Osteoblast (primary cell): Measurements from ENCODE around the gene CLSTN2. TPM values are rescaled to one million over a fixed set of nuclear protein-coding genes. Genes with fewer than 3 reads are reported as not detected.

Experiments used
- DNase-seq: peaks from one replicate; pipeline ENCODE4 v3.0.0; 2011; ENCODE audit warnings: low spot score, mixed read lengths; ENCODE audit not compliant: insufficient read length; ENCODE audit errors: missing footprints
- H2AFZ ChIP-seq: 2 replicates; pipeline ENCODE4 v1.6.0; 2011; ENCODE audit warnings: mild to moderate bottlenecking, low read length
- H3K27ac ChIP-seq: 2 replicates; pipeline ENCODE4 v1.5.1; 2011; ENCODE audit warnings: mild to moderate bottlenecking, low read depth, low read length, moderate library complexity
- H3K27me3 ChIP-seq: 2 replicates; pipeline ENCODE4 v1.6.0; 2012; ENCODE audit warnings: mild to moderate bottlenecking, control low read depth, inconsistent platforms, low read length, moderate library complexity; ENCODE audit not compliant: insufficient read depth
- H3K36me3 ChIP-seq: 2 replicates; pipeline ENCODE4 v1.5.1; 2011; ENCODE audit warnings: mild to moderate bottlenecking, low read length, control low read depth, moderate library complexity; ENCODE audit not compliant: insufficient read depth
- H3K4me1 ChIP-seq: 2 replicates; pipeline ENCODE4 v1.5.1; 2011; ENCODE audit warnings: mild to moderate bottlenecking, low read length, control low read depth, moderate library complexity; ENCODE audit not compliant: insufficient read depth
- H3K4me2 ChIP-seq: 2 replicates; pipeline ENCODE4 v1.6.0; 2011; ENCODE audit warnings: mild to moderate bottlenecking, low read length; ENCODE audit not compliant: insufficient read depth
- H3K4me3 ChIP-seq: fragments of 200-600 bp; sonication (generic); 3 replicates; pipeline ENCODE4 v1.5.1; 2012; ENCODE audit warnings: mild to moderate bottlenecking, low read length, inconsistent platforms; ENCODE audit not compliant: insufficient read depth
- H3K79me2 ChIP-seq: 2 replicates; pipeline ENCODE4 v1.6.0; 2012; ENCODE audit warnings: mild to moderate bottlenecking, low read length, control low read depth, inconsistent platforms; ENCODE audit not compliant: insufficient read depth
- H3K9me3 ChIP-seq: 2 replicates; pipeline ENCODE4 v1.5.1; 2011; ENCODE audit warnings: low read depth, low read length, control low read depth
- H4K20me1 ChIP-seq: 2 replicates; pipeline ENCODE4 v1.6.0; 2012; ENCODE audit warnings: mild to moderate bottlenecking, low read length, control low read depth; ENCODE audit not compliant: insufficient read depth
- CTCF ChIP-seq: IDR thresholded peaks from 2 replicates; pipeline ENCODE4 v1.5.1; 2011; ENCODE audit warnings: mild to moderate bottlenecking, low read depth, low read length, moderate library complexity; ENCODE audit errors: extremely low read depth
- total RNA-seq: library from RNA; depleted of rRNA; stranded (reverse); fragments of >200 nt; gene quantifications from 2 replicates; pipeline ENCODE4 v1.2.3, GENCODE V29; 2012

Gene CLSTN2
- total RNA-seq, 1 donor: under 0.01 TPM

GRCh38 chr3:140117096-140117526 lies 182.1 kb downstream of the CLSTN2 start:
- H4K20me1 ChIP-seq: no peaks in the 10 kb centered on the region
- H3K27ac ChIP-seq: no peak overlapping the region
- no peaks in the 10 kb centered on the region for H3K79me2 ChIP-seq
- H3K4me3 ChIP-seq: no peak overlapping the region
- no peaks in the 10 kb centered on the region for H3K4me1 ChIP-seq
- H3K27me3 ChIP-seq: no peaks in the 10 kb centered on the region
- no peak overlapping the region for H2AFZ ChIP-seq
- DNase-seq: no peak
- H3K9me3 ChIP-seq: no peaks in the 10 kb centered on the region
- no peaks in the 10 kb centered on the region for H3K36me3 ChIP-seq
- no peak overlapping the region for H3K4me2 ChIP-seq
- TF ChIP-seq CTCF: no peak

DNA sequence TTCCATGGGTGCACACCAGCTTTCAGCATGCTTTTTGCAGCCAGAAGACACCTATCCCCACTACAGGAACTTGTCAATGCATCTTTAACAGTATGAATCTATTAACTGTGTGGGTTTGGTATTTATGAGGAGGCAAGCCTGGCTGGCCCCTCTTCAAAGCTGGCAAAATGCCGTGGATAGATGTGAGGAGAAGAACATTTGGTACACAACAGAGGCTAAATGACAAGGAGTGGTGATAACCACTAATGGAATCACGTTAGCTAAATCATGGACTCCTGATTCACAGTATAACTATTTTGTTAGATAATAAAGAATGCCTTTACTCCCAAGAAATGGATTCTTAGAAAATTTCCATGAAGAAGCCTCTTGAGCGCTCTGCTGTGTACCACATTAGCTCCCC lies 187.2 kb downstream of the CLSTN2 start:
- Histone ChIP-seq H3K27ac (no peak overlapping the region), H3K4me3 (no peak overlapping the region), H3K36me3 (no peaks in the 10 kb centered on the region), H3K79me2 (no peaks in the 10 kb centered on the region), H3K9me3 (no peaks in the 10 kb centered on the region), H4K20me1 (no peaks in the 10 kb centered on the region), H2AFZ (no peak overlapping the region), H3K4me2 (no peak overlapping the region), H3K27me3 (no peaks in the 10 kb centered on the region), H3K4me1 (no peaks in the 10 kb centered on the region)
- TF ChIP-seq CTCF: no peak
- DNase-seq: no peak

- no peak for TF ChIP-seq CTCF
- Histone ChIP-seq H3K4me3 (no peak overlapping the region), H3K4me1 (no peaks in the 10 kb centered on the region), H3K4me2 (no peak overlapping the region), H3K27me3 (peaks cover 3% of the 10 kb centered on the region), H3K79me2 (no peaks in the 10 kb centered on the region), H3K27ac (no peak overlapping the region), H3K36me3 (no peaks in the 10 kb centered on the region), H2AFZ (no peak overlapping the region), H3K9me3 (no peaks in the 10 kb centered on the region), H4K20me1 (no peaks in the 10 kb centered on the region)
- DNase-seq: no peak
Measured at GRCh38 chr3:140128217-140128616, 193.2 kb downstream of the CLSTN2 start.

GRCh38 chr3:140128631-140129030 lies 193.6 kb downstream of the CLSTN2 start:
- peak; percentile 65 for TF ChIP-seq CTCF
- Histone ChIP-seq H3K9me3 (no peaks in the 10 kb centered on the region), H3K27me3 (peaks cover 3% of the 10 kb centered on the region), H4K20me1 (no peaks in the 10 kb centered on the region), H3K27ac (no peak overlapping the region), H3K4me1 (no peaks in the 10 kb centered on the region), H3K4me3 (no peak overlapping the region), H3K79me2 (no peaks in the 10 kb centered on the region), H2AFZ (no peak overlapping the region), H3K36me3 (no peaks in the 10 kb centered on the region), H3K4me2 (no peak overlapping the region)
- peak; percentile 81 for DNase-seq
